ENCODE measurements around the gene SST.

SST gene

DNA sequence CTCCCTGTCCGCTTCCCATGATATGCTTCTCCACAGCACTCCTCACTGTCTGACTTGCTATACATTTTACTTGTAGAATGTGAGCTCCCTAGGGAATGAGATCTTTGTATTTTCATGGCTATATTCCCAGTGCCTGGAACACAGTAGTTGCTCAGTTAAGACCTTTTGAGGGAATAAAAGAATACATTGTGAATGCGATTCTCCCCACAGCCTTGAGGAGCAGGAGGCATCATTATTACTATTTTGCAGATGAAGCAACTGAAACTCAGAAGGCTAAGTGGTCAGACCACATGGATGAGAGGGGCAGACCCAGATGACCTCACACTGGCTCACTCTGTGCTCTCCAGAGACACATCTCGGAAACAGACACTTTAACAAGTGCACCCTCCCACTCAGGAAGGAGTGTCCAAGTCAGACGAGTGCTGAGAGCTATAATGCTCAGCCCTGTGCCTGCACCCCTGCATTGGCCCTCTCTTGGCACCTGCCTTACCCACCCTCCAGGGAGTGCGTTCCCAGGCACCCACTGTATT is 46.8 kb downstream of the SST start:
- no peak for DNase-seq (ENCODE audit: insufficient read length)
- no peak for FAIRE-seq
- TF ChIP-seq POLR2A (IDR thresholded peaks at IDR 0.05; ENCODE audit: low read depth, low read length) (no peak), TAF1 (IDR thresholded peaks at IDR 0.05; ENCODE audit: borderline replicate concordance, low read depth, low read length) (no peak), POLR2AphosphoS5 (IDR thresholded peaks at IDR 0.05; ENCODE audit: low read depth, low read length) (no peak)

DNA sequence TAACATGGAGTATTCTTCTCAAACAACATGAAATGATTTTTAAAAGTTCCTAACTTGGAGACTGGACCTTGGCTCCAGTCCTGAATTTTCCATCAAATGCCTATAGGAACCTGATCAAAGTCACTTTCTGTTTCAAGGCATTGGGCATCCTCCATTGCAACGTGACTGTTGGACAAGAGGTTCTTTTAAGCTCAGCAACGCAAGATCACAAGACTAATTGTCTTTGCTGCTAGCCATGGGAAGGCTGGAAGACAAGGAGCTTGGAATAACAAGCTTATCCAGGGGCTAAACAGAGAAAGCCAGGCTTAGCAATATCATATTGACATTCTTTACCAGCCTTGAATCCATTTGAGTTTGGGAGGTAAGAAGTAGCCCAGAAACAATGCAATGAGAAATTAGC is 48.3 kb downstream of the SST start:
- TF ChIP-seq POLR2AphosphoS5 (IDR thresholded peaks at IDR 0.05; ENCODE audit: low read depth, low read length) (no peak), POLR2A (IDR thresholded peaks at IDR 0.05; ENCODE audit: low read depth, low read length) (no peak), TAF1 (IDR thresholded peaks at IDR 0.05; ENCODE audit: borderline replicate concordance, low read depth, low read length) (no peak)
- no peak for FAIRE-seq
- no peak for DNase-seq (ENCODE audit: insufficient read length)

DNA sequence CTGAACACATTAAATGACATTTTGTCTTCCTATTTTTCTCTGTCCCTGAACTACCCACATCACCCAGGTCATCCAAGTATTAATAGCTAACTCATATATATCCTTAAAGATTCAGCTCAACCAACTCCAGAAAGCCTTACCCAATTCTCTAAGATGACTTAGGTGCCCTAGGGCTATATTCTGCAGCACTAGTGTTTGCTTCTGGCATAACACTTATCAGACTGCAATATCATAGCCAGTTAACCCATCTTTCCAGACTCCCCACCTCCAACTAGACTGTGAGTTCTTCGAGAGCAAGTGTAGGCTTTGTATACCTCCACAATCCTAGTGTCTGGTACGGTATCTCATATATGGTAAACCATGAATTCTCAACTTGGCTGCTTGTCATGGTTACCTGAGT is 50.7 kb downstream of the SST start:
- DNase-seq (ENCODE audit: insufficient read length) (no peak), FAIRE-seq (no peak)
- TF ChIP-seq POLR2A (IDR thresholded peaks at IDR 0.05; ENCODE audit: low read depth, low read length) (no peak), TAF1 (IDR thresholded peaks at IDR 0.05; ENCODE audit: borderline replicate concordance, low read depth, low read length) (no peak), POLR2AphosphoS5 (IDR thresholded peaks at IDR 0.05; ENCODE audit: low read depth, low read length) (no peak)
